ENCODE data around the gene HTRA1.

The HTRA1 gene

GRCh38 chr10:122455376-122456079, 5.8 kb upstream of the HTRA1 start:
- DNase-seq = no peak

- DNase-seq = no peak
Observed at GRCh38 chr10:122457934-122458333, 3.4 kb upstream of the HTRA1 start.

DNA sequence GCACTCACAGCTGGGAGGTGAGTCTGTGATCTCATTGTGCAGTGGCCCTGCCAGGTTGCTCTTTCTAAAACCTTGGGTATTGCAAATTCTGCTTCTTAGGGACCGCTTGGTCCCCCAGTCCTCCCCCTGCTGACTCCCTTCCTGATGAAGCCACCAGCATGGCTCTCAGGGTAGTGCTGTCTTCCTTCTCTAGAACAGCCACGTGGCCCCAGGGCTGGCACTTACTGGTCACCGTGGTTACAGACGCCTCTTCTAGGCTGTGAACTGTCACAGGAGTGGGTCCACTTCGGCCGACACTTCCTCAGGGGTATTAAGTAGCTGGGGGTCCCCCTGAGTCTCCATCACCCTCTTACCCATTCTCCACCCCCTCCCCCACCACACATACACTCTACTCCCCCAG, 2.7 kb upstream of the HTRA1 start:
- DNase-seq = no peak

DNA sequence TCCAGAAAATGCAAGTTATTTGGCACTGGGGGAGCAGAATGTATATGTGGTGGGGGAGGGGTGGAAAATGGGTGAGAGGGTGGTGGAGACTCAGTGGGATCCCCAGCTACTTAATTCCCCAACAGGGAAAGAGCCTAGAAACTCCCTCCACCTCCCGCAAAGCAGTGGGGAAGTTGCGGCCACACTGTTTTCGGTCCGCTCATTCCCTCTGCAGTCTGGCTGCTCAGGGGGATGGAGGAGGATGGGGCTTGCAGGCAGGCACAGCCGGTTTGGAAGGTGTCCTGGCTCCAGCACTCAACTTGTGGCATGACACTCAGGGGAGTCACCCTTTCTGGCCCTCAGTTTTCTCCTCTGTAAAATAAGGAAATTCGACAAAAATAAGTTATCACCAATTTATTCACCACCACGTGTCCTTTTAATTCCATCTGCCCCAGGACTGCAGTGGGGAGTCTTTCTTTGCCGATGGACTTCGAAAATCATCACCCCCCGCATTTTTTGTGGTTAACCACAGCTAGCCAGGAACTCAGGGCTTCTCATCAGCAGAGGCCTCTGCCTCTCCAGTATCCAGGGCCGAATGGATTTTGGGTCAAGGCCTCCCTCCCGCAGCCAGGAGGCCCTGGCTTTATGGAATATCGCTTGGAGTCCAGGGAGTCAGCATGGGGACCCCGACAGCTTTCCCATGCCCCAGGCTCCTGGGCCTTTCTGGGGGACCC, 1.6 kb upstream of the HTRA1 start:
- DNase-seq = no peak

- no peak for DNase-seq
Observed at GRCh38 chr10:122460891-122461293, 461 bp upstream of the HTRA1 start.

- peak in 1 of 2 experiments; percentile 42 for DNase-seq
Observed at GRCh38 chr10:122461729-122462532, 578 bp downstream of the HTRA1 start.

DNA sequence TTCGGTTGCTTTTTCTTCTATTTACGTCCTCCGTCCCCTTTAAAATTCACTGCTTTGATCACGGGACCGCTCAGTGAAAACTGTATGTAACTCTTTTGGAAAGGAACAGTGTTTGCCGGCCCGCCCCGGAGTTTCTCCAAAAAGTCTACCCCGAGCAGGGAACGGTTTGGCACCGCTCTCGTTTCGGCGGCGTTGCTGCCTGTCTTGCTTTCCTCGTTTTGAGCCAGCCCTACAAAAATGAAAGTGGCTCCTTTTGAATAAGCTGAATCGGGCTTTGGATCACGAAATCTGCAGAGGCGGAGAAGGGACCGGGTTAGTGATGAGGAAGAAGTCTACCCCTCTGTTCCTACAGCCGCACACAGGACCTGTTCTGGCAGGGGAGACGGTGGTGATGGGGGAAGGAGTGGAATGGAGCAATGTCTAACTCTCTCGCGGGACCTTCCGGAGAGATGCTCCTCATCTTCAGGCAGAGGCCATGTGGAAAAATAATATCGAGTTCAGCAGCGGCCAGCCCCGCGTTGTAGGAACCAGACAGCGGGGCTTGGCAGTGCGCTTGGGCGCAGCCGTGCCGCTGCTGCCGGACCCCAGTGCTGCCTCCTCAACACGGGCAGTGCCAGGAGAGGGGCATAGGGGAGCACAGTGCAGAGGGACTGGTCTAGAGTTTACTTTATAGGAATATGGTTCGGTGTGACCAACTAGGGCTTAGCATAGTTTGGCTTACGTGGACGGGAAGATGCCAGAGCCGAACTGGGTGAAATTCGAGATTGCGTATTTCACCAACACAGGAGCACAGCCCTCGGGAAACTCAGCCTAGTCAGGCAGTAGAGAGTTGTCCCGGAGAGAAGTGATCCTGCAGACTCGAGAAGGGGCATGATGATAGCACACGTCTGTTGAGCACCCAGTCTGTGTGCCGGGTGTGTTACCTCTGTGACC, 1.4 kb downstream of the HTRA1 start:
- DNase-seq = peak; percentile 35 to 39

GRCh38 chr10:122463466-122464249, 2.3 kb downstream of the HTRA1 start:
- no peak for DNase-seq

DNA sequence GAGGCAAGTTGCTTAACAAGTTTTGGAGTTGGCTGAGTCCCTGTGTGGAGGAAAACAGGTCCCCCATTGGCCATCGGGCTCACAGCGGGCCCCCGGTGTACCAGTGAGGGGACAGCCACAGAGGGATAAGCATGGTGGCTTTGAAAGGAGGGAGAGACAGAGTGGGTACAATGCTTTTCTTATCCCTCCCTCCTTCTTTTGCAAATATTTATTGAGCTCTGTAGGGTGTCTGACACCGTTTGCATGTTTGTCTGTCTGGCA, 2.8 kb downstream of the HTRA1 start:
- no peak for DNase-seq

GRCh38 chr10:122464586-122464985, 3.2 kb downstream of the HTRA1 start:
- DNase-seq = no peak

- no peak for DNase-seq
Observed at GRCh38 chr10:122465401-122466040, 4.2 kb downstream of the HTRA1 start.

DNA sequence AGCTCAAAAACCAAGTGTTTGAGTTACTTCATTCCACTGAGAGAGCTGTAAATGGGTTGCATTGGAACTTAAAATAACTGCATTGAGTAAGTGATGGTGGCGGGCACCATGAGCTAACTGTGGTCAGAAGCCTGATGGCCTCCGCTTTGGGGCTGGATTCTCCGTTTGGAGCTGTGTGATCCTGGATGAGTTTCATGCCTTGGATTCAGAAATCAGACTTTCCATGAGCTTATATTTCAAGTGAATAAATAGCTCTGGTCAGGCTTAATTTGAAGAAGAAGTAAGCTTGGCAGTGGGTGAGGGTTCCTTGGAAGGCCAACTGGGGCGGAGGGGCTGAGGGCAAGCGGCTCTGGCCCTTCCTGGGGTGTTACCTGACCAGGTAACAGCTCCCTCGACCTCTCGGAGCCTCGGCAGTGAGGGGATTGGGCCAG, 5.6 kb downstream of the HTRA1 start:
- DNase-seq = no peak

- DNase-seq = no peak
Observed at GRCh38 chr10:122467701-122468100, 6.3 kb downstream of the HTRA1 start.

GRCh38 chr10:122468307-122468925, 7.1 kb downstream of the HTRA1 start:
- DNase-seq = no peak

- DNase-seq = no peak
Observed at GRCh38 chr10:122468926-122469781, 7.8 kb downstream of the HTRA1 start.

GRCh38 chr10:122469848-122470247, 8.5 kb downstream of the HTRA1 start:
- DNase-seq = no peak

DNA sequence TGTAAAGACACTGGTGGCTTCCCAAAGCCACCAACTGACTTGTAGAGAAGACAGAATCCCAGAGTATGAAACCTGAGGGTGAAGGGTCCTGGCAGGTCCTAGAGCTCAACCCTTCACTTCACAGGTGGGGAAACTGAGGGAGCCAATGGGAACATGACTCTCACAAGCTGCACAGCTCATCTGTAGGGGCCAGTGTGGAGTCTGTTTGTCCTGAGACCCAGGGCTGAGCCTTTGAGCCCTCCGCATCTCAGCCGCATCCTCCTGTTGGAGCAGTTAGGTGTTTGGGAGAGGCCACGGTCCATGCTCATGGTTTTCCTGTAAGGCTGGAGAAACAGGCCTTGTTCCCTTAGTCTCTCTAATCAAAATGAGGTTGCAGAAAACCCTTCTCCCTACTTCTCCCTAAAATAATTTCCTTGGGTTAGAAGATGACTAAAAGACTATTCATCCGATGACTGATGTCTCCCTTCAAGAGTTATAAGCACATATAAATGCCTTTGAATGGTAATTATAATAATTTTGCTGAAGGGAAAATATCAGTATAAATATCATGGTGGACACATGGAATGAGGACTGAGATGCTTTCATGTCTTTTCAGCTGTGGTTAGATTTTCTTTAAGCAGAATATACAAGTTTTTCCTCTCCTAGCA, 10.3 kb downstream of the HTRA1 start:
- DNase-seq = no peak

- no peak for DNase-seq
Observed at GRCh38 chr10:122473116-122473515, 11.8 kb downstream of the HTRA1 start.

- DNase-seq = no peak
Observed at GRCh38 chr10:122474131-122474818, 12.9 kb downstream of the HTRA1 start.
